Smooth muscle cell (in vitro differentiated cells): ENCODE measurements around the gene NELFA. TPM values are rescaled to one million over a fixed set of nuclear protein-coding genes. Genes with fewer than 3 reads are reported as not detected.

Experiments
- DNase-seq: peaks from one replicate; lab custom pipeline; 2025; ENCODE audit not compliant: unreplicated experiment; lab: John Stamatoyannopoulos, UW
- H2AFZ ChIP-seq: fragments of 200-600 bp; sonication (generic); 2 replicates; pipeline ENCODE4 v1.6.0; 2016; ENCODE audit warnings: antibody characterized with exemption, low read depth, mild to moderate bottlenecking
- H3F3A ChIP-seq: fragments of 200-600 bp; sonication (generic); 2 replicates; pipeline ENCODE4 v1.6.0; 2017; ENCODE audit warnings: antibody characterized with exemption, low read depth
- H3K27ac ChIP-seq: fragments of 200-600 bp; sonication (generic); 2 replicates; pipeline ENCODE4 v1.5.1; 2016; ENCODE audit warnings: low read depth, mild to moderate bottlenecking
- H3K27me3 ChIP-seq: fragments of 200-600 bp; sonication (generic); 2 replicates; pipeline ENCODE4 v1.6.1; 2016; ENCODE audit warnings: low read depth, mild to moderate bottlenecking
- H3K36me3 ChIP-seq: fragments of 200-600 bp; sonication (generic); 2 replicates; pipeline ENCODE4 v1.5.1; 2016; ENCODE audit warnings: low read depth
- H3K4me1 ChIP-seq: fragments of 200-600 bp; sonication (generic); 2 replicates; pipeline ENCODE4 v1.5.1; 2016; ENCODE audit warnings: low read depth
- H3K4me2 ChIP-seq: fragments of 200-600 bp; sonication (generic); 2 replicates; pipeline ENCODE4 v1.6.0; 2016; ENCODE audit warnings: mild to moderate bottlenecking
- H3K4me3 ChIP-seq: fragments of 200-600 bp; sonication (generic); 2 replicates; pipeline ENCODE4 v1.5.1; 2016; ENCODE audit warnings: mild to moderate bottlenecking
- H3K79me2 ChIP-seq: fragments of 200-600 bp; sonication (generic); 2 replicates; pipeline ENCODE4 v1.6.0; 2016; ENCODE audit warnings: low read depth, mild to moderate bottlenecking
- H3K9ac ChIP-seq: fragments of 200-600 bp; sonication (generic); 2 replicates; pipeline ENCODE4 v1.6.0; 2016; ENCODE audit warnings: low read depth
- H3K9me3 ChIP-seq: fragments of 200-600 bp; sonication (generic); replicated peaks from 2 replicates; pipeline ENCODE4 v1.5.1; 2016; ENCODE audit warnings: low read depth
- H4K20me1 ChIP-seq: fragments of 200-600 bp; sonication (generic); 2 replicates; pipeline ENCODE4 v1.6.0; 2016; ENCODE audit warnings: low read depth
- WGBS: methylation state at CpG from one replicate; pipeline ENCODE4 v1.1.7; 2016; ENCODE audit warnings: low lambda C conversion rate; 5-methylcytosine and 5-hydroxymethylcytosine counted together
- polyA plus RNA-seq: library from polyadenylated mRNA; unstranded; fragments of >200 nt; fragmentation: Nextera tagmentation; extraction: Ambion mirVana; gene quantifications from 2 replicates; pipeline ENCODE4 v1.2.1, GENCODE V29; 2016
- total RNA-seq: library from RNA; depleted of rRNA; stranded (reverse); fragments of >200 nt; gene quantifications from 2 replicates; pipeline ENCODE4 v1.2.3, GENCODE V29; 2014
- TF ChIP-seq, protein P1 (sequence below): fragments of 200-600 bp; sonication (generic); IDR thresholded peaks from 2 replicates; pipeline ENCODE4 v1.5.1; 2017; ENCODE audit warnings: borderline replicate concordance, mild to moderate bottlenecking, antibody characterized with exemption; ENCODE audit not compliant: insufficient read depth, poor library complexity, severe bottlenecking

Gene NELFA
- total and polyA plus RNA-seq, 2 experiments from 2014 or later, result 16.3 to 33.7 TPM

DNA sequence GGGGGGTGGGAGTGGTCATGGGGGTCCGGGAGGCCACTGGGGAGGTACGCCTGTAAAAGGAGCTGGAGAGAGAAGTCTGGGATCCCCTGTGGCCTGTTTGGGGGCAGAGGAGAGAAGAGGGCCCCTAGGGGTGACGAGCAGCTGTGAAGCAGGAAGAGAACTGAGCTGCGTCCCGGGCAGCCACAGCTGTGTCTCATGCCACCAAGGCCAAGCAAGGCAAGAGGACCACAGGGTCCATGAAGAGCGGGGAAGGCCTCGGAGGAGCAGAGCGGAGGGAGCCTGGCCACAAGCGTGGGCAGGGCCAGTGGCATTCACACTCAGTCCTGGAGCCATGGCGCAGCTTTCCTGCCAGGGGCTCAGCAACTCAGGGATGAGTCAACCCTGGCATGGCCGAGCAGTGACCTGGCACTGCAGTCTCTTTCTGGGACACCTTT lies 36.8 kb upstream of the NELFA start:
- no peak overlapping the region for H3K4me2 ChIP-seq
- H2AFZ ChIP-seq, result no peak overlapping the region
- H3F3A ChIP-seq, result no peaks in the 10 kb centered on the region
- H3K27me3 ChIP-seq, result peaks cover 11% of the 10 kb centered on the region
- 94% methylated on average over 10 of the region's 11 CpGs for WGBS
- peaks cover 9% of the 10 kb centered on the region for H4K20me1 ChIP-seq
- TF ChIP-seq, protein P1, sequence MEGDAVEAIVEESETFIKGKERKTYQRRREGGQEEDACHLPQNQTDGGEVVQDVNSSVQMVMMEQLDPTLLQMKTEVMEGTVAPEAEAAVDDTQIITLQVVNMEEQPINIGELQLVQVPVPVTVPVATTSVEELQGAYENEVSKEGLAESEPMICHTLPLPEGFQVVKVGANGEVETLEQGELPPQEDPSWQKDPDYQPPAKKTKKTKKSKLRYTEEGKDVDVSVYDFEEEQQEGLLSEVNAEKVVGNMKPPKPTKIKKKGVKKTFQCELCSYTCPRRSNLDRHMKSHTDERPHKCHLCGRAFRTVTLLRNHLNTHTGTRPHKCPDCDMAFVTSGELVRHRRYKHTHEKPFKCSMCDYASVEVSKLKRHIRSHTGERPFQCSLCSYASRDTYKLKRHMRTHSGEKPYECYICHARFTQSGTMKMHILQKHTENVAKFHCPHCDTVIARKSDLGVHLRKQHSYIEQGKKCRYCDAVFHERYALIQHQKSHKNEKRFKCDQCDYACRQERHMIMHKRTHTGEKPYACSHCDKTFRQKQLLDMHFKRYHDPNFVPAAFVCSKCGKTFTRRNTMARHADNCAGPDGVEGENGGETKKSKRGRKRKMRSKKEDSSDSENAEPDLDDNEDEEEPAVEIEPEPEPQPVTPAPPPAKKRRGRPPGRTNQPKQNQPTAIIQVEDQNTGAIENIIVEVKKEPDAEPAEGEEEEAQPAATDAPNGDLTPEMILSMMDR, result no peak
- H3K27ac ChIP-seq, result no peak overlapping the region
- no peak overlapping the region for H3K9ac ChIP-seq
- no peak overlapping the region for H3K4me3 ChIP-seq
- H3K4me1 ChIP-seq, result peaks cover 6% of the 10 kb centered on the region
- no peak for DNase-seq
- no peaks in the 10 kb centered on the region for H3K9me3 ChIP-seq
- no peaks in the 10 kb centered on the region for H3K79me2 ChIP-seq
- no peaks in the 10 kb centered on the region for H3K36me3 ChIP-seq

DNA sequence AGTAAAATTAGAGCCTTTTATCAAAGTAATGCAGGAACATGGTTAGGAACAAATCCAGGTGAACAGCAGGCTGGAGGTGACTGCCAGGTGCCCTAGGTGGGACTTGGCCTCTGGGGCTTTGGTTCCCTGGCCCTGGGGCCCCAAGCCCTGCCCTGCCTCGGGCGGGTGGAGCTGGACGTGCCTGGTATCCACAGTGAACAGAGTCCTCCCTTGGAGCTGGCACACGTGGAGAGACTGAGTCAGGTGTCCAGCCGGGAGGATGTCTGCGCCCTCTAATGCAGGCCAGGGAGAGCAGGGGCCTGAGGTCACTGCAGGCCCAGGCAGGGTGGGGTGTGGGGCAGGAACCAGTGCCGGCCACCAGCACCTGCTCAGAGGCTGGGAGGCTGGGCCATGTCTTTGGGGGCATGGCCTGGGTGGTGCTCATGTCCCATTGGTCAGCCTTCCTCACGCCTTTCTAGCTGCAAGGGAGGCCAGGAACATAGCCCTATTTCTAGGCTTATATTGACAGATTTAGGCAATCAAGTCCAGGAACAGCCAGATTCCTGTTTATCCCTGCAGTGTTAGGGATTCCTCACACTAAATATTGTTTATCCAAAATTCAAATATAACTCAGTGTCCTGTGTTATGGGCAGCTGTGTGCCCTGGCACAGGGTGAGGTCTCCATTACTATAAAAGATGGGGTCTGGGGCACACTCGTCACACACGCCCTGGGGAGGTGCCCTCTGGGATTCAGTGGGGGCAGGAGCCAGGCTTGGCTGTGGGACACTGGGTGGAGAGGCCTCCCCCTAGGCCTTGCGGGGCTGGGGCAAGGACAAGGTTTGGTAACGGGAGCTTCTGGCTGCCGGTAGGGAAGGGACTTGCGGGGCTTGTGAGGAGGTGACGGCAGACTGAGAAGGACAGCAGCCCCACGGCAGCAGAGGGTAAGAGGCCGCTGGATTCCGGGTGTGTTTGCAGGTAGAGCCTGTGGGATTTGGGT lies 36.1 kb upstream of the NELFA start:
- WGBS, result 94% methylated on average over 18 of the region's 18 CpGs
- Histone ChIP-seq H3F3A (no peaks in the 10 kb centered on the region), H3K4me2 (no peak overlapping the region), H4K20me1 (peaks cover 9% of the 10 kb centered on the region), H2AFZ (no peak overlapping the region), H3K9me3 (no peaks in the 10 kb centered on the region), H3K27me3 (peaks cover 18% of the 10 kb centered on the region), H3K9ac (no peak overlapping the region), H3K4me1 (peaks cover 6% of the 10 kb centered on the region), H3K27ac (no peak overlapping the region), H3K79me2 (no peaks in the 10 kb centered on the region), H3K36me3 (no peaks in the 10 kb centered on the region), H3K4me3 (no peak overlapping the region)
- DNase-seq, result no peak
- TF ChIP-seq, protein P1, result no peak

DNA sequence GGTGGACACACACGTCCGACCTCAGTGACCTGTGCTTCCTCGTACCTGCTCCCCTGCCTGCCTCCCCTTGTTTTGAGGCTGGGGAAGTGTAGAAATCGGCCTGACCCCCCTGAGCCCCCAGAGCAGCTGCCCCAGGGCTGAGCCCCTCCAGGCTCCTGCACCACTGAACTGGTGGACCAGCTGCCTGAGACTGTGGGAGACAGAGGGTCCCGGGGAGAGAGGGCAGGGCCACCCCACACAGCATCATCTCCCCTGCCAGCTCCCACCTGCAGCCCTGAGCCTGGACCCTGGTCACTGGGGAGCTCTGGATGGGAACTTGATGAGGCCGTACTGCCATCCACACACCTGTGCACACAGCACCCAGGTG lies 35.3 kb upstream of the NELFA start:
- Histone ChIP-seq H2AFZ (no peak overlapping the region), H3K9me3 (no peaks in the 10 kb centered on the region), H3K4me2 (no peak overlapping the region), H3K27me3 (peaks cover 24% of the 10 kb centered on the region), H3K79me2 (no peaks in the 10 kb centered on the region), H3K4me1 (peaks cover 6% of the 10 kb centered on the region), H3K36me3 (no peaks in the 10 kb centered on the region), H4K20me1 (peaks cover 9% of the 10 kb centered on the region), H3K27ac (no peak overlapping the region), H3K4me3 (no peak overlapping the region), H3K9ac (no peak overlapping the region), H3F3A (no peaks in the 10 kb centered on the region)
- 99% methylated on average over 5 of the region's 6 CpGs for WGBS
- TF ChIP-seq, protein P1, result no peak
- no peak for DNase-seq
